HG02642 (cell line): ENCODE results near the gene ITGB1BP1.

ENCODE experiments used
- ATAC-seq: cut with Tn5 transposase; IDR thresholded peaks from one replicate; pipeline ENCODE4 v1.9.1; 2021; ENCODE audit warnings: mild to moderate bottlenecking; ENCODE audit not compliant: unreplicated experiment, poor library complexity

Gene ITGB1BP1, protein sequence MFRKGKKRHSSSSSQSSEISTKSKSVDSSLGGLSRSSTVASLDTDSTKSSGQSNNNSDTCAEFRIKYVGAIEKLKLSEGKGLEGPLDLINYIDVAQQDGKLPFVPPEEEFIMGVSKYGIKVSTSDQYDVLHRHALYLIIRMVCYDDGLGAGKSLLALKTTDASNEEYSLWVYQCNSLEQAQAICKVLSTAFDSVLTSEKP

DNA sequence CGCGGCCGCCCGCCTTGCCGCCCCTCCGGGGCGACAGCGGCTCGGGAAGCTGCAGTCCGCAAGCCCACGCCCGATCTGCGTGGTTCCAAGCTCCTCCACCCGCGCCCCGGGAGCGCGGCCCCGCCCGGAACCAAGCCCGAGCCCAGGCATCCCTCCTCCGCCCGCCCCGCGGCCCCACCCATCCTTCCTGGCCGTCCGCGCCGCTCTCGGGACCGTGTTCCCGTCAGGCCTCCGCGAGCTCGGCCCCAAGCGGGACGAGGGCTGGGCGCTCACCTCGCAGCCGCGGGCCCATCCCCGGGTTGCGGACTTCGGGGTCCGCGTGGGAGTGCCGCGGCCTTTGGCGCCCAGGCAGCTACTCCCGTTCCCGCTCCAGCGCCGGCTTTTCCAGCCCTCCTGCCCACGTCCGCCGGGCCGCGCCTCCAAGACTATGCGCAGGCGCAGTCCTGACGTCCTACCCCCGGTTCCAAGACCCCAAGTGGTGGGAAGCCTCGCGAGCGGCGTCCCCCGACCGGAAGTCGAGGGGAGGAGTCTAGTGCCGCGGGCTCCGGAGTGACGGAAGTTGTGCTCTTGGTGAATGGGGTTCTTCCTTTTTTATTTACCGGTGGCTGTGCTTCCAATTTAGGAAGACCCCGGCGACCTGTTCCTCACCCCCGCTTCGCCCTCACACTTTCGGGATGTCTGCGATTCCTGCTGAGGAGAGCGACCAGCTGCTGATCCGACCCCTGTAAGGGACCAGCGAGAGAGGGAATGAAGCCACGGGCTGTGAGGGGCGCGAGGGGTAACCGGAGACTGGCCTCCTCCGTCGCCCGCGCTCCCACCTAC is at the start of gene ITGB1BP1, which contains the start of gene CPSF3:
ITGB1BP1 (minus strand) TSS at position 429 of the 822 bp plus-strand sequence. CDS start 4,831 bp downstream, outside the sequence.
CPSF3 (plus strand) TSS at position 555 of the 822 bp plus-strand sequence; CDS start at position 675, 120 bp downstream.
- peak; percentile 87 for ATAC-seq

DNA sequence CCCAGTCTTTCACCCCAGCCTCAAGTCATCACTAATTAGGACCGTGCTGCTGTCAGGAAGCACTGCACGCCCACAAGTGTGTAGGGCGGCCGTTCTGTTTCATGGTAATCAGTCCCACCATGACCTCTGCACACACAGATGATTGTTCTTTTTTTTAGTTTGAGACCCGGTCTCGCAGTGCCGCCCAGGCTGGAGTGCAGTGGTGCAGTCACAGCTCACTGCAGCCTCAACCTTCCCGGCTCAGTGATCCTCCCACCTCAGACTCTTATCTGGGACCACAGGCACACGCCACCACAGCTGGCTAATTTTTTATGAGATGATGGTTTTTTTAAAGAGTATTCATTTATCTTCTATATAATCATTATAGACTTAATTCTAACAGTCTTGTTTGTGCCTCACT is 49.2 kb upstream of the ITGB1BP1 start:
- ATAC-seq = no peak

DNA sequence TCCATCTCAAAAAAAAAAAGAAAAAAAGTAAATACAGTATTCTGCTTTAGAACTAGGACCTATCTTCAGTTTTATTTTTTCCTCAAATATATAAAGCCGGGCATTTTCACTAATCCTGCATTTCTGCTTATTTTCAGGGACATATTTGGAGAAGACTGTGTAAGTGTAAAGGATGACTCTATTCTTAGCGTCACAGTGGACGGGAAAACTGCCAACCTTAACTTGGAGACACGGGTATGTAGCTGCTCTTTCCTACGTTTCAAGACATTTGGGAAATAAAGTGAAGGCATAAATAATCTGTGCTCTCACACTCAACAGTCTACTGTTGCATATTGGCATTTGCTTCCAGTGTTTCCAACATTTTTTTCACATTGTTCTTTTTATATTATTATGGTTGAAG is 47.9 kb upstream of the ITGB1BP1 start:
- no peak for ATAC-seq

DNA sequence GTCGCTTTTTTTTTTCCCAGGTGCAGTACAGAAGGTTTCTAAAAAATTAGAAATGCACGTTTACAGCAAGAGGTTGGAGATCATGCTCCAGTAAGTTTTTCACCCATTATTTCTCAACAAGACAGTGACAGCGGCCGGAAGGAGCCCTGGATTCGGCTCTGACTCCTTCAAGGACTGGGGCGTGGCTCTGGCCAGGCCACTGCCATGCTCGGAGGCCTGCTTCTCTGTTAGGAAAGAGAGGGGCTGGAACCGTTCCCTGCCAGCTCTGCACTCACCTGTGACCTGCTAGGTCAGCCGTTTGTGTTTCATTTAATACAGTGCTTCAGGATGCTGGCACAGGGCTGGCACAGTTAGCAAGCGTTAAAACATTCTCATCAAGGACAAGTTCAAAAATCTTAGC is 44.4 kb upstream of the ITGB1BP1 start:
- ATAC-seq = no peak

DNA sequence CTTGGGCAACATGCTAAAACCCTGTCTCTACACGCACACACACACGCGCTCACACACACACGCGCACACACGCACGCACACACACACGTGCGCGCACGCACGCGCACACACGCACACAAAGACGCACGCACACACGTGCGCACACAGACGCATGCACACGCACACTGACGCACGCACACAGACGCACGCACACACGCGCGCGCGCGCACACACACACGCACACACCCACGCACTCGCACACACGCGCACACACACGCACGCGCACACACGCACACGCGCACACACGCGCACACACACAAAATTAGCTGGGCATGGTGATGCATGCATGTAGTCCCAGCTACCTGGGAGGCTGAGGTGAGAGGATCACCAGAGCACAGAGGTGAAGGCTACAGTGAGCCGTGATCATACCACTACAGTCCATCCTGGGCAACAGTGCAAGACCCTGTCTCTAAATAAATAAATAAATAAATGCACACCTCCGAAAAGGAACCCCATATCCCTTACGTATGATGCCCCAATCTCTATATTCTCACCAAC is 42.9 kb upstream of the ITGB1BP1 start:
- ATAC-seq = no peak

DNA sequence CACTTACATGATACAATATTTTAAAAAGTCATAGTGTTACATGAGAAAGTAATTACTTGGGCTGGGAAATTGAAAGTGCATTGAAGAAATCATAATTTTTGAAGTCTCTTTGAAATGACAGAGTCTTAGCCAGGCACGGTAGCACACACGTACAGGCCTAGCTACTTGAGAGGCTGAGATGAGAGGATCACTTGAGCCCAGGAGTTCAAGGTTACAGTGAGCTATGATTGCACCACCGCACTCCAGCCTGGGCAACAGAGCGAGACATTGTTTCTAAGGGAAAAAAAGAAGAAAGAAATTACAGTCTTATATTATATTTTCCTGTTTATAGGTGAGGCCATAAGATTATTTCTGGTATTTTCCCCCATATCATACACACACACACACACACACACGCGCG is 41.8 kb upstream of the ITGB1BP1 start:
- ATAC-seq = no peak

DNA sequence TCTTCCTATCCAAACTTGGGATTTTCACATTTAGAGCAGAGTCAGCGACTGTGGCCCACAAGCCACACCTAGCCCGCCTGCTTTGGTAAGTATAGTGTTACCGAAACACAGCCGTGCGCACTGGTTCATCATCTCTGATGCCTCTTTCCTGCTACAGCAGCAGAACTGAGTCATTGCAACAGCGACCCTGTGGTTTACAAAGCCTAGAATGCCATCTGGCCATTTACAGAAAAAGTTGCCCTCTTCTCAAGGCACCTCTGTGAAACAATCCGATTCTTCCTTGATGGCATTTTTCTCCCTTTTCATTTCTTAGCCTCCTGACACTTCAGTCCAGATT is 40.3 kb upstream of the ITGB1BP1 start:
- ATAC-seq = no peak

DNA sequence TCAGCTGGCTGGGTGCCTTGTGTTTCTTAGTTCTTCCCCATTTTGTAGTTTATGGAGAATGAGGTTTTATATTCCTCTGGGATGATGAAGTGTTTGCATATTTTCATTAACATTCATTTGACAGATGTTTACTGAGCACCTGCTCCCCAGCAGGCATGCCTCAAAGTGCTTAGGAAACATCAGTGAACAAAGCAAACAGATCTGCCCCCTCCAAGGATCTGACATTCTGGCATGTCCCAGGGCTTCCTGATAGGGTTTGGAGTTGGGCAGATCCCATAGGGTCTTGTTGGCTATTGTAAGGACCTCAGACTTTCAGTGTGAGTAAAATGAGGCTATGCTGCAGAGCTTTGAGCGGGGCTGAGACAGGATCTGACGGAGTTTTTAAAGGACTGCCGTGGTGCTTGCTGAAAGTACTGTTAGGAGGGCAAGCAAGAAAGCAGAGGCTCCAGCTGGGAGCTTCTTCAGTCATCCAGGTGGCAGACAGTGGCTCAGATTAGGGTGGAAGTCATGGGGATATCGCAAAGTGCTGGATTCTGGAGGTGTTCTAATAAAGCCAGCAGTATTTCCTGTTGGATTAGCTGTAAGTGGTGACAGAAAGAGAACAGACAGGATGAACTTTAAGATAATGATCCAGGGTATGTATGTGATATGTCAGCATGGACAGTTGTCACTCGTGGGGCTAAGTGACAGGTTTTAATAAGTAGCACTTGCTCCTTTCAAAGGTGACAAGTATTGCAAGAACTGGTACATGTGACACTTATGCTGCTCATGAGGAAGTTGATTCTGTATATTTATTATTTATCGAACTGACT is 39.8 kb upstream of the ITGB1BP1 start:
- ATAC-seq = no peak

DNA sequence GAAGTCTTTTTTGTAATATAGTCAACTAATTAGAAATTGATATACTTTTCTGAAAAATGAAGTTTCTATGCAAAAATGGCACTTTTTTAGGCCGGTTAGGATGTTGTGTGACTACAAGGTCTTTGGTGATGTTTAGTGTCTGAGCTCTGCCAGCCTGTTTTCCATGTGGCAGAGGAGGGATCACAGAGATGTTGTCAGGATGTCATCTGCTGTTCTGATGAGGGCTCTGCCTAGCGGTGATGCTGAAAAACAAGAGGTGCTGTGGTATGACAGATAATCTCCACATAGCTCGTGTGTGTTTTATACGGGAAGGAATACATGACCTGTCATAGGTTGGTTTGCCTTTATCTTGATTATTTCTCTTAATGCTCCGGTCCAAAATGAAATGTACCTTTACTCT is 39.0 kb upstream of the ITGB1BP1 start:
- ATAC-seq = no peak

DNA sequence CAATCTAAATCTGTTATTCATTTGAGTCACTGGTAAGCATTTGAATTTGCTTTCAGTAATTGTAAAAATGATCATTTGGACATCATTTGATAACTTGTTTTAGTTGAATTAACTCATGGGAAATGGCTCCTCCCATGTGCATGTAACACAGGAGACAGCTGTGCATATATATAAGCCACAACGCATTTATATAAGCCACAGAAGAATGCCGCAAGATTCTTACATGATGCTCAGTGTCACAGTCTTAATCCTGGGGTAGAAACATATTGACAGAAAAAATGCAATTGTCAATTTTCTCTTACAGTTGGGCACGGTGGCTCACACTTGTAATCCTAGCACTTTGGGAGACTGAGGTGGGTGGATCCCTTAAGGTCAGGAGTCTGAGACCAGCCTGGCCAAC is 37.8 kb upstream of the ITGB1BP1 start:
- ATAC-seq = no peak

DNA sequence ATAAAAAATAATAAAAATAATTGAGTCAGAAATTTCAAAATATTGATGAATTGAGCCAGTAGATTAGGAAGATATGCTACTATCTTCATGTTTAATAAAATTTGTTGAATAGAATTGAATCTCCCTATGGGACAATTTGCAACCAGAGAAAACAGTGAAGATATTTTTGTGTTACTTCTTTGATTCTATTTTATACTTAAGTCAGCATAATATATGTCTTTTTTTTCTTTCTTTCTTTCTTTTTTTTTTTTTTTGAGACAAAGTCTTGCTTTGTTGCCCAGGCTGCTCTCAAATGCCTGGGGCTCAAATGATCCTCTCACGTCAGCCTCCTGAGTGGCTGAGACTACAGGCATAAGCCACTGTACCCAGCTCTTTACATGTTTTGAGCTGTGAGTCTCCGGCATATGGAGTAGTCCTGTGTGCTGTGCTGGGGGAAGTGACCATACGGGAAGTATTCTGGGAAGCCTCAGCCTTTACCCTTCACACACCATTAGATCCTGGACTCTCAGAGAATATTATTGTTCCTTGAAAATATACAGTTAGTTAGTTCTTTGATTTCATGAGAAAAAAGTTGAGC is 37.2 kb upstream of the ITGB1BP1 start:
- no peak for ATAC-seq

DNA sequence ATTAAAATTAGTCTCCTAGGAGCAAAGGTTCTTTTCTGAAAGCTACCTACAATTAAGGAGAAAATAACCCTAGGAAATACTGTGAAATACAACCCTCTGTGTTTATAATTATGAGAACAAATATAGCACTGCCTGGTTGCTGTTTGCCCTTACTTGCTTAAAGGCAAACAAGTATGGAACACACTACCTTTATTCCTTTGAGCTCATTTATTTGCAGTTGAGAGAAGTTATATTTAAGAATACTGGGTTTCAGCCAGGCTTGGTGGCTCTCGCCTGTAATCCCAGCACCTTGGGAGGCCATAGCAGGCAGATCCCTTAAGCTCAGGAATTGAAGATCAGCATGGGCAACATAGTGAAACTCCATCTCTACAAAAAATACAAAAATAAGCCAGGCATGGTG is 27.9 kb upstream of the ITGB1BP1 start:
- ATAC-seq = no peak

DNA sequence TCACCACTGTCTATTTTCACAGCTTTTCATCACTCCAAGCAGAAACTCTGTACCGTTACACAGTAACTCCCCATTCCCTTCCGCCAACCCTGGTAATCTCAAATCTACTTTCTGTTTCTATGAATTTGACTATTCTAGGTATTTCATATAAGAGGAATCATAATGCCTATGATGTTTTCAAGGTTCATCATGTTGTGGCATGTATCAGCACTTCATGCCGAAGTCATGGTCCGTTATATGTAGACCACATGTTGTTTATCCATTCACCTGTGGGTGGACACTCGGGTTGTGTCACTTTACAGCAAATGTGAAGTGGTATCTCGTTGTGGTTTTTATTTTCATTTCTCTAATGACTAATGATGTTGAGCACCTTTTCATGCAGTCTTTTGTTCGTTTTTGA is 21.8 kb upstream of the ITGB1BP1 start:
- no peak for ATAC-seq

DNA sequence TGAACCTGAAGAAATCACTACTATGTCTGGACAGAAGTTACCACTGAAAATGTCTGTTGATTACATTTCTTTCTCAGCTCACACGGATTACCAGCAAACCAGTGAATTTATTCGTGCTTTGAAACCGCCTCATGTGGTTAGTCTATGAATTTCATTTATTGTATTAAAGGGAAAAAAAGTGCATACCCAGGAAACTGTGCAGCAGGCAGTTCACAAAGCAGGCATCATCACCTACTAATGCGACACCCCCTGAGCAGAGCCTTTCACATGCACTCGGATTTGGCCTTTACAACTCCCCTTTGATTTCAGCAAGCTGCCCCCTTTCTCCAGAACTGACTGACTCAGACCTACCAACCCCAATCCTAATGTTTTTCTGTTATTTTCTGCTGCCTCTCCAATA is 20.2 kb upstream of the ITGB1BP1 start:
- ATAC-seq = no peak

DNA sequence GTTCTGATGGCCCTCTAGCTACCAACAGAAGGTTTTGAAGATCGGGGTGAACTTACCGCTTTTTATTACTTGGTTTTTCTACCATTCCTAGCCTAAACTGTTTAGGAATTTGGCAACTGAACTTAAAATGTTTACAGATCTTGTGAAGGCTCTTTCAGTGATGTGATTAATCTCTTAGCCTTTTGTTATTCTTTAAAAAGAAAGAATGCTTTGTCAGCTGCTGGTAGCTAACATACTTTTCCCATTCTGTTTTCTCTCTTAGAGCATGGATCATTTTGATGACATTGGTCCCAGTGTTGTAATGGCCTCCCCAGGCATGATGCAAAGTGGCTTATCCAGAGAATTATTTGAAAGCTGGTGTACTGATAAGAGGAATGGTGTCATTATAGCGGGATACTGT is 18.2 kb upstream of the ITGB1BP1 start:
- no peak for ATAC-seq

DNA sequence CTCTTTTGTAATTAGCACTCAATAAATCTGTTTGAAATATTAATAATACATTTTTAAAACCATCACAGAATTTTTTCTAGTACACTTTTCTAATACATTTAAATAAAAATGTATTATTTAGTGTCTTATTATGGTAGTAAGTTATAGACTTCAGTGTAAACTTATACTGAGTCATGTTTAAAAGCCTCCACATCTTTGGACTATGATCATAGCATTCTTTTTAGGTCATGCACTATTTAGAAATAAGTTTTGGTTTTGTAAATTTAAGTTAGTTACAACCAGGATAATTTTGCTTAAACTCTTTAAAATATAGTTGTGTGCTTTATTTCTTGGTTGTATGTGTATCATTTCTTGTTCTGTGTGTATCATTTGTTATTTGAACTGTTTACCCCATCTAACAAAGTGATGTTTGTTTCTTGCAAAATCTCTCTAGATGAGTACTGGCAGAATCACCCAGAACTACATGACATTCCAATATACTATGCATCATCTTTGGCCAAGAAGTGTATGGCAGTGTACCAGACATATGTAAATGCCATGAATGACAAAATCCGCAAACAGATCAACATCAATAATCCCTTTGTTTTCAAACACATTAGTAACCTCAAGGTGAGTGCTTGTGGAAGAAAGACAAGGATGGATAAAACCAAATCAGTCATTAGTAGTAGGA is 16.9 kb upstream of the ITGB1BP1 start:
- no peak for ATAC-seq

DNA sequence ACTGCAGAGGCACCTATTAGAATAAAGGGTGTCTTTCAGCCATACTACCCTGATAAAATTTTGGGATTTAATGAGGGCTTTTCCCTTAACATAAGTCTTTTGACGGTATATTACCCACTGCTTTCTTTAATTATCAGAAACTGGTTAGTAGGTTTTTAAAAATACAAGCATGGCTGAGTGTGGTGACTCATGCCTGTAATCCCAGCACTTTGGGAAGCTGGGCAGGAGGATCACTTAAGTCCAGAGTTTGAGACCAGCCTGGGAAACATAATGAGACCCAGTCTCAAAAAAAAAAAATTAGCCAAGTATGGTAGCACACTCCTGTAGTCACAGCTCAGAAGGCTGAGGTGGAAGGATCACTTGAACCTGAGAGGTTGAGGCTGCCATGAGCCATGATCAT is 16.2 kb upstream of the ITGB1BP1 start:
- no peak for ATAC-seq

DNA sequence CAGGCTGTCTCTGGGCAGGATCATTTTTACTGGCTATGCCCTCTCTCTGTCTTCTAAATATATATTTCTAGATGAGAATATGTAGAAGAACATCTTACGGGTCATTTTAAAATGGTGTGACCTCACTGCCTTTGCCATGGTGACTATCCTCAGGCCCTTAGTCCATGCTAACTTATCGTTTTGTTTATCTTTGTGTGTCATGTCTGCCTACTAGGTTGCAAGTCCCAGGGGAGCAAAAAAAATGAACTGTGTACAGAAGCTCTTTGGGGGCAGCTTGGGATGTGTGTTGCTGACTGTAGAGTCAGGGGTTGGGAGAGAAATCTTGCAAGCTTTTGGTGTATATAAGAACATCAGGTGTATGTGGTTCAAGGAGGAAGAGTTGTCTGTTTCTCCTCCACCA is 11.2 kb upstream of the ITGB1BP1 start:
- ATAC-seq = no peak

DNA sequence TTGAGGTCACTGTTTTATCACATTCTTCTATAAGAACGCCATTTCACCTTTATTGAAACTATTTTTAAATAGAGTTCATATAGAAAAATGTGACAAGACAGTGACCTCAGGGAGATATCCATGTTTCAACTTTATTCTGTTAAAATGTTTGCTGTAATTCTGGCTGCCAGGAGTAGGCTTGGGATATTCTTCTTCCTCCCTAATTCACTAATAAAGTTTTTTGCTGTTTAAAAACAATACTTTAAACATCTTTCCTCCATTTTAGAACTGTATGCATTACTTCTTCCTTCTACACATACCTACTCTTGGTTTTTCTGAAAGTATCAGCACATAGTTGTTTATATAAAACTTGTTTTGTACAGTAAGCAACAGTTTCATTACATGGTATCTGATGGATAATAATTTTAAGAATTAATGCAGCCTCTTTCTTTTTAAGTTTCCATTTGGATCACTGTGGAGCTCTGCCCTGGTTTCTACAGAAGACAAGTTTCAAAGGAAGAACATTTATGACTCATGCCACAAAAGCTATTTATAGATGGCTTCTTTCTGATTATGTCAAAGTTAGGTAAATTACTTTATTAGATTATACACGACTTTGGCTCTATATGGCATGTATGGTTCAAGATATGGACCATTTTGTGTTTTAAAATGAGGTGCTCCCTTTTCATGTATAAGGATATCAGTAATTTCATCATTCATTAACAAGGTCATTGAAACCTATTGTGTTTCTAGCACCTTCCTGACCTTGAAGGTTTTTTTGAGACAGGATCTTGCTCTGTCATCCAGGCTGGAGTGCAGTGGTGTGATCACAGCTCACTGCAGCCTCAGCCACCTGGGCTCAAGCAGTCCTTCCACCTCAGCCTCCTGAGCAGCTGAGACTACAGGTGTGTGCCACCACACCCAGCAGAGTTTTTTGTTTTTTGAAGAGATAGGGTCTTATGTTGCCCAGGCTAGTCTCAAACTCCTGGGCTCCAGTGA is 7.3 kb upstream of the ITGB1BP1 start:
- ATAC-seq = no peak
